Left ventricle myocardium inferior (tissue), 1 donor: ENCODE data around the gene TAT. TPM values are rescaled to one million over a fixed set of nuclear protein-coding genes. Genes with fewer than 3 reads are reported as not detected.
"Not testable (repeated sequence)": the region's sequence is repeated elsewhere in the genome, so short reads cannot be mapped to it uniquely, and the experiment has no call there.

ENCODE experiments used
- DNase-seq: peaks from one replicate; pipeline ENCODE4 v3.0.0-alpha.2; 2020
- H3K27ac ChIP-seq: fragments of 200-600 bp; replicated peaks from 2 replicates; pipeline ENCODE4 v1.8.0; 2021
- H3K27me3 ChIP-seq: fragments of 200-600 bp; 2 replicates; pipeline ENCODE4 v1.8.0; 2021; ENCODE audit warnings: low read depth
- H3K36me3 ChIP-seq: fragments of 200-600 bp; 2 replicates; pipeline ENCODE4 v1.8.0; 2021
- H3K4me1 ChIP-seq: fragments of 200-600 bp; 2 replicates; pipeline ENCODE4 v1.8.0; 2021
- H3K4me3 ChIP-seq: fragments of 200-600 bp; 2 replicates; pipeline ENCODE4 v1.8.0; 2021; ENCODE audit warnings: mild to moderate bottlenecking, moderate library complexity
- H3K9me3 ChIP-seq: fragments of 200-600 bp; replicated peaks from 2 replicates; pipeline ENCODE4 v1.8.0; 2021
- CTCF ChIP-seq: fragments of 200-600 bp; IDR thresholded peaks from 2 replicates; pipeline ENCODE4 v1.8.0; 2021; ENCODE audit warnings: antibody characterized with exemption, mild to moderate bottlenecking, borderline replicate concordance
- intact Hi-C: fragments of 100-400 bp; cut with micrococcal nuclease; formaldehyde crosslinking; loops from one replicate; pipeline ENCODE4 v1.11.0; 2022
- total RNA-seq: library from RNA; stranded (reverse); fragmentation: NEBNext Ultra II Directional; extraction: Animal tissue kit (Norgen Biotek cat#: 25700); gene quantifications from one replicate; pipeline ENCODE4 v1.2.1, GENCODE V29; 2021
- donor health status: DM: no; HTN: yes; CAD: no; lungs with severe emphysema.

The TAT gene
- total RNA-seq, 1 donor from 2014 or later = not detected

- TF ChIP-seq CTCF = no peak
- Histone ChIP-seq H3K9me3 (peaks cover 27% of the 10 kb centered on the region), H3K4me1 (no peaks in the 10 kb centered on the region), H3K27me3 (peaks cover 100% of the 10 kb centered on the region), H3K4me3 (no peak overlapping the region), H3K27ac (no peak overlapping the region), H3K36me3 (no peaks in the 10 kb centered on the region)
- intact Hi-C loops = no loop called here
- no peak for DNase-seq
These were observed 41.5 kb upstream of the TAT start for GRCh38 chr16:71618429-71618828.

GRCh38 chr16:71614956-71615355 lies 38.1 kb upstream of the TAT start:
- H3K36me3 ChIP-seq, H3K4me3 ChIP-seq, H3K4me1 ChIP-seq, DNase-seq, H3K9me3 ChIP-seq, H3K27ac ChIP-seq, intact Hi-C loops: not testable (repeated sequence)
- H3K27me3 ChIP-seq = peaks cover 100% of the 10 kb centered on the region

GRCh38 chr16:71610936-71611871 lies 34.3 kb upstream of the TAT start:
- intact Hi-C loops = no loop called here
- H3K4me1 ChIP-seq = peaks cover 3% of the 10 kb centered on the region
- no peak overlapping the region for H3K27ac ChIP-seq
- no peaks in the 10 kb centered on the region for H3K36me3 ChIP-seq
- H3K4me3 ChIP-seq = no peak overlapping the region
- peak; percentile 46 for DNase-seq
- no peaks in the 10 kb centered on the region for H3K9me3 ChIP-seq
- peaks cover 90% of the 10 kb centered on the region for H3K27me3 ChIP-seq
- TF ChIP-seq CTCF = peak; percentile 87

- H3K9me3 ChIP-seq = no peaks in the 10 kb centered on the region
- intact Hi-C loops = no loop called here
- H3K27ac ChIP-seq = no peak overlapping the region
- TF ChIP-seq CTCF = no peak
- no peaks in the 10 kb centered on the region for H3K36me3 ChIP-seq
- DNase-seq = no peak
- peaks cover 3% of the 10 kb centered on the region for H3K4me1 ChIP-seq
- H3K4me3 ChIP-seq = no peak overlapping the region
- peaks cover 83% of the 10 kb centered on the region for H3K27me3 ChIP-seq
These were observed 33.6 kb upstream of the TAT start for GRCh38 chr16:71610447-71610846.

GRCh38 chr16:71609066-71609465 lies 32.2 kb upstream of the TAT start:
- H3K27ac ChIP-seq = no peak overlapping the region
- no peaks in the 10 kb centered on the region for H3K9me3 ChIP-seq
- no peaks in the 10 kb centered on the region for H3K36me3 ChIP-seq
- intact Hi-C loops = no loop called here
- H3K4me3 ChIP-seq = no peak overlapping the region
- no peak for TF ChIP-seq CTCF
- DNase-seq = no peak
- H3K27me3 ChIP-seq = peaks cover 69% of the 10 kb centered on the region
- H3K4me1 ChIP-seq = peaks cover 3% of the 10 kb centered on the region

GRCh38 chr16:71600822-71601221 lies 23.9 kb upstream of the TAT start:
- peaks cover 9% of the 10 kb centered on the region for H3K9me3 ChIP-seq
- no peaks in the 10 kb centered on the region for H3K4me1 ChIP-seq
- no peaks in the 10 kb centered on the region for H3K36me3 ChIP-seq
- intact Hi-C loops = no loop called here
- no peak for DNase-seq
- H3K4me3 ChIP-seq = no peak overlapping the region
- no peak overlapping the region for H3K27ac ChIP-seq
- no peak for TF ChIP-seq CTCF
- peaks cover 5% of the 10 kb centered on the region for H3K27me3 ChIP-seq

- H3K4me3 ChIP-seq, H3K27ac ChIP-seq, H3K36me3 ChIP-seq, DNase-seq, intact Hi-C loops, H3K9me3 ChIP-seq, H3K4me1 ChIP-seq: not testable (repeated sequence)
- H3K27me3 ChIP-seq = peaks cover 19% of the 10 kb centered on the region
These were observed 21.5 kb upstream of the TAT start for GRCh38 chr16:71598426-71598825.

GRCh38 chr16:71595340-71595826 lies 18.5 kb upstream of the TAT start:
- H3K36me3 ChIP-seq, H3K4me1 ChIP-seq, DNase-seq, H3K4me3 ChIP-seq, intact Hi-C loops, H3K27ac ChIP-seq, H3K9me3 ChIP-seq: not testable (repeated sequence)
- H3K27me3 ChIP-seq = peaks cover 33% of the 10 kb centered on the region
